Colonic mucosa (tissue), 4 donors: ENCODE measurements around the gene TK1. TPM values are rescaled to one million over a fixed set of nuclear protein-coding genes. Genes with fewer than 3 reads are reported as not detected.
"Not testable (repeated sequence)": the region's sequence is repeated elsewhere in the genome, so short reads cannot be mapped to it uniquely, and the experiment has no call there.

ENCODE experiments used
- DNase-seq: peaks from one replicate; pipeline ENCODE4 v3.0.0-alpha.2; 2020
- H3K27ac ChIP-seq: fragments of 200-600 bp; one replicate; pipeline ENCODE4 v1.8.0; 2021
- H3K27me3 ChIP-seq: fragments of 200-600 bp; one replicate; pipeline ENCODE4 v1.8.0; 2021
- H3K36me3 ChIP-seq: fragments of 200-600 bp; one replicate; pipeline ENCODE4 v1.8.0; 2021
- H3K4me1 ChIP-seq: fragments of 200-600 bp; one replicate; pipeline ENCODE4 v1.8.0; 2021; ENCODE audit warnings: mild to moderate bottlenecking
- H3K4me3 ChIP-seq: fragments of 200-600 bp; one replicate; pipeline ENCODE4 v1.8.0; 2021
- H3K9ac ChIP-seq, 2 donors: one replicate each; pipeline ENCODE4 v1.7.0; 2013; ENCODE audit warnings: control low read depth in 2 of 2, low read depth in 2 of 2, low read length in 2 of 2
- H3K9me3 ChIP-seq: fragments of 200-600 bp; one replicate; pipeline ENCODE4 v1.8.0; 2021
- intact Hi-C: fragments of 100-400 bp; cut with DNase I; formaldehyde crosslinking; loops from one replicate; pipeline ENCODE4 v1.14.1; 2022
- total RNA-seq, 2 donors: library from RNA; stranded (reverse); fragmentation: NEBNext Ultra II Directional in 1 of 2; extraction: Animal tissue kit (Norgen Biotek cat#: 25700) in 1 of 2; gene quantifications; one replicate each; pipeline ENCODE4 v1.2.1, GENCODE V29; 2021
- TF ChIP-seq, protein P1 (sequence below): fragments of 200-600 bp; IDR thresholded peaks from one replicate; pipeline ENCODE4 v1.8.0; 2022; ENCODE audit warnings: antibody characterized with exemption, mild to moderate bottlenecking
- donor health status: healthy.
- donor health status: DM: no; HTN: no; CAD: no.
- donor health status: DM: no; HTN: no; CAD: no.

The TK1 gene
- total RNA-seq, 2 donors from 2014 or later = 37.7 to 135 TPM

DNA sequence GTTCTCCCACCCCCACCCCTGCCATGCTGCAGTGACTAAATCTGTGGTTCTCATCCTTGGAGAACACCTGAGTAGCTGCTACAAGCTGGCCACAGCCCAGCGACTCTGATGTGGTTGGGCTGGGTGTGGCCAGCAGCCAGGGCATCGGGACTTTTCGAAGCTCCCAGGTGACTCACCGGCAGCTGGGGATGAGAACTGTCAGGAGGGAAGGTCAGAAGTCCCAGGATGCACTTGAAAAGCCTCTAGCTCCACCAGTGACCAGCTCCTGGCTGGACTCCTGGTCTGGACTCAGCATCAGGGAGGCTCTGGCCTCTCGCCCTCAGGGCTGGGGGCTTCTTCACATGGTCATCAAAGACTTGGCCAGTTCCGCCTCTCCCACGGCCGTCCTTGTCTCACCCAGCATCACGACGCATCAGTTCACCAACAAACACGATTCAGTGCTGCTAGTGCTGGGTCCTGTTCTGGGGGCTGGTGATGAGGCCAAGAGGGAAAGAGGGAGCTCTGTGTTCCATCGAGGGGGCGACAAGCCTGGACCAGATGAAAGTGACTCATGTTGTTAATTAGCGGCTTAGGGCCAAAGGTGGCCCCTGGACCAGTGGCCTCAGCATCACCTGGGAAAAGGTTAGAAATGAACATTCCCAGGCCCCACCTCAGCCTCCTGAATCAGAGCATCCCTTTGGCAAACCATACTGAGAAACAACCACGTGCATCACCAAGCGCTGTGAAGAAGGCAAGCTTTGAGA lies 44.6 kb downstream of the TK1 start:
- Histone ChIP-seq H3K27ac (peak overlapping the region; percentile 60), H3K27me3 (no peaks in the 10 kb centered on the region), H3K4me3 (no peak overlapping the region), H3K36me3 (no peaks in the 10 kb centered on the region), H3K9me3 (no peaks in the 10 kb centered on the region), H3K4me1 (peaks cover 40% of the 10 kb centered on the region), H3K9ac (no peak overlapping the region)
- TF ChIP-seq, protein P1, sequence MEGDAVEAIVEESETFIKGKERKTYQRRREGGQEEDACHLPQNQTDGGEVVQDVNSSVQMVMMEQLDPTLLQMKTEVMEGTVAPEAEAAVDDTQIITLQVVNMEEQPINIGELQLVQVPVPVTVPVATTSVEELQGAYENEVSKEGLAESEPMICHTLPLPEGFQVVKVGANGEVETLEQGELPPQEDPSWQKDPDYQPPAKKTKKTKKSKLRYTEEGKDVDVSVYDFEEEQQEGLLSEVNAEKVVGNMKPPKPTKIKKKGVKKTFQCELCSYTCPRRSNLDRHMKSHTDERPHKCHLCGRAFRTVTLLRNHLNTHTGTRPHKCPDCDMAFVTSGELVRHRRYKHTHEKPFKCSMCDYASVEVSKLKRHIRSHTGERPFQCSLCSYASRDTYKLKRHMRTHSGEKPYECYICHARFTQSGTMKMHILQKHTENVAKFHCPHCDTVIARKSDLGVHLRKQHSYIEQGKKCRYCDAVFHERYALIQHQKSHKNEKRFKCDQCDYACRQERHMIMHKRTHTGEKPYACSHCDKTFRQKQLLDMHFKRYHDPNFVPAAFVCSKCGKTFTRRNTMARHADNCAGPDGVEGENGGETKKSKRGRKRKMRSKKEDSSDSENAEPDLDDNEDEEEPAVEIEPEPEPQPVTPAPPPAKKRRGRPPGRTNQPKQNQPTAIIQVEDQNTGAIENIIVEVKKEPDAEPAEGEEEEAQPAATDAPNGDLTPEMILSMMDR = no peak
- peak; percentile 86 for DNase-seq
- intact Hi-C loops = no loop called here

DNA sequence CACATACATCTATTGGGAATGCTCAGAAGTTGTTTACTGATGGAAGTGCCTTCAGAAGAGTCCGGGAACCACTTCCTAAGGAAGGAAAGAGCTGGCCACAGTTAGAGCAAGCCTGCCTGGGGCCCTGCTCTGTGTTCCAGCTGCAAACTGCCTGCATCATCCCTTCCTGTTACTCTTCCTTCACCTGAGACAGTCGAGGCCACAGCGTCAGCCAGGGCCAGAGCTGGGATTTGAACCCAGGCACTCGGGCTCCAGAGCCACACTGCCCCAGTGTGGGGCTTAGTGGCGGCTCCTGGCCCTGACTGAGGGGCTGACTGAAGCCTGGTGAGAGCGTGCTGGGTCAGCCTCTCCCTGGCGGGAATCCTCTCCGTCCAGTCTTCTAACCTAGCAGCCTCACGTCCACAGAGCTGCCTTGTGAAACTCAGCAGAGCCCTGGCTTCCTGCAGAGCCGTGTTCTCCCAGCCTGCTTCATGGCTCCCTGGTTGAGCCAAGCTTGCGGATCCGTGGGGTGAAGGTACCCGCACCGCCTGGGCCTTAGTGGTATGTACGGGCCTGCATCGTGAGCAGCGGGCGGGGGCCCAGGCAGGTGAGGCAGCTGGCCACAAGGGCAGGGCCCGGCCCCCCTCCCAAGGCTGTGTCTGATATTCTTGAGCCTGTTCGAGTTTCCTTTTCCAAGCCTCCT lies 45.3 kb downstream of the TK1 start:
- H3K9ac ChIP-seq = peak overlapping the region in 1 of 2 donors; percentile 34
- H3K36me3 ChIP-seq = no peaks in the 10 kb centered on the region
- peak overlapping the region; percentile 60 for H3K27ac ChIP-seq
- H3K9me3 ChIP-seq = no peaks in the 10 kb centered on the region
- no peak overlapping the region for H3K4me3 ChIP-seq
- TF ChIP-seq, protein P1 = no peak
- intact Hi-C loops = no loop called here
- H3K4me1 ChIP-seq = peaks cover 43% of the 10 kb centered on the region
- no peak for DNase-seq
- no peaks in the 10 kb centered on the region for H3K27me3 ChIP-seq

DNA sequence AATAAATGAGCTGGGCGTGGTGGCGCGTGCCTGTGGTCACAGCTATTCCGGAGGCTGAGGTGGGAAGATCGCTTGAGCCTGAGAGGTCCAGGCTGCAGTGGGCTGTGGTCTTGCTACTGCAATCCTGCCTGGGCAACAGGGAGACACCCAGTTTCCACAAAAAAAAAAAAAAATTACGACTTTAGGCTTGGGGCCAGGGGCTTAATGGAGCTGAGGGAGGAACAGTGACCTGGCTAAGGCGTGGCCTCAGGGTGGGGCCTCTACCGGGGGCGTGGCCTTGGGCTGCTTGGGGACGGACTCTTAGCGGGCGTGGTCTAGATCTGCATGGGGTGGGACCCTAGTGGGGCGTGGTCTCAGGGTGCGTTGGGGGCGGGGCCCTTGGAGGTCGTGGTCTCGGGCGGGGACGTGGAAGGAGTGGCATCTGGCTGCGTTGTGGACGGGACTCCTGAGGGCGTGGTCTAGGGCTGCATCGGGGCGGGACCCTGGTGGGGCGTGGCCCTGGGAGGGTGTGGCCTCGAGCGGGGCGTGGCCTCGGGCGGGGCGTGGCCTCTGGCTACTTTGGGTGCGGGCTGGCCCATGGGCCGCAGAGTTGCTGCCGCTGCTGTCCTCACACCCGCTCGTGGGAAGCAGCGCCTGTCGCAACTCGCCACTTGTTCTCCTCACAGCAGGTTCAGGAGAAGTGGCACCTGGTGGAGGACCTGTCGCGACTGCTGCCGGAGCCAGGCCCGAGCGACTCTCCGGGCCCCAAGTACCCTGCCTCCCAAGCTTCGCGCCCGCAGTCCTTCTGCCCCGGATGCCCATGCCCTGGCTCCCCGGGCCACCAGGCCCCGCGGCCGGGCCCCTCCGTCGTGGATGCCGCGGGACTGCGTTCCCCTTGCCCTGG lies 46.4 kb downstream of the TK1 start:
- peak overlapping the region; percentile 26 to 65 for H3K9ac ChIP-seq
- intact Hi-C loops = no loop called here
- TF ChIP-seq, protein P1 = no peak
- DNase-seq = peak; percentile 99
- peaks cover 42% of the 10 kb centered on the region for H3K4me1 ChIP-seq
- peak overlapping the region; percentile 20 for H3K4me3 ChIP-seq
- no peaks in the 10 kb centered on the region for H3K36me3 ChIP-seq
- H3K9me3 ChIP-seq = no peaks in the 10 kb centered on the region
- H3K27me3 ChIP-seq = no peaks in the 10 kb centered on the region
- peak overlapping the region; percentile 57 for H3K27ac ChIP-seq

DNA sequence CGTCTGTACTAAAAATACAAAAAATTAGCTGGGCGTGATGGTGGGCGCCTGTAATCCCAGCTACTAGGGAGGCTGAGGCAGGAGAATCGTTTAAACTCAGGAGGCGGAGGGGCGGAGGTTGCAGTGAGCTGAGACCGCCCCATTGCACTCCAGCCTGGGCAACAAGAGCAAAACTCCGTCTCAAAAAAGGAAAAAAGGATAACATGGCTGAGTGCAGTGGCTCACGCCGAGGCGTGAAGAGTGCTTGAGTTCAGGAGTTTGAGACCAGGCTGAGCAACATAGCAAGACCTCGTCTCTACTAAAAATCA lies 47.0 kb downstream of the TK1 start:
- intact Hi-C loops, H3K27me3 ChIP-seq, H3K4me3 ChIP-seq, DNase-seq, H3K36me3 ChIP-seq, H3K9me3 ChIP-seq: not testable (repeated sequence)
- Histone ChIP-seq H3K27ac (peak overlapping the region; percentile 57), H3K4me1 (peaks cover 36% of the 10 kb centered on the region), H3K9ac (peak overlapping the region in 1 of 2 donors; percentile 26)

DNA sequence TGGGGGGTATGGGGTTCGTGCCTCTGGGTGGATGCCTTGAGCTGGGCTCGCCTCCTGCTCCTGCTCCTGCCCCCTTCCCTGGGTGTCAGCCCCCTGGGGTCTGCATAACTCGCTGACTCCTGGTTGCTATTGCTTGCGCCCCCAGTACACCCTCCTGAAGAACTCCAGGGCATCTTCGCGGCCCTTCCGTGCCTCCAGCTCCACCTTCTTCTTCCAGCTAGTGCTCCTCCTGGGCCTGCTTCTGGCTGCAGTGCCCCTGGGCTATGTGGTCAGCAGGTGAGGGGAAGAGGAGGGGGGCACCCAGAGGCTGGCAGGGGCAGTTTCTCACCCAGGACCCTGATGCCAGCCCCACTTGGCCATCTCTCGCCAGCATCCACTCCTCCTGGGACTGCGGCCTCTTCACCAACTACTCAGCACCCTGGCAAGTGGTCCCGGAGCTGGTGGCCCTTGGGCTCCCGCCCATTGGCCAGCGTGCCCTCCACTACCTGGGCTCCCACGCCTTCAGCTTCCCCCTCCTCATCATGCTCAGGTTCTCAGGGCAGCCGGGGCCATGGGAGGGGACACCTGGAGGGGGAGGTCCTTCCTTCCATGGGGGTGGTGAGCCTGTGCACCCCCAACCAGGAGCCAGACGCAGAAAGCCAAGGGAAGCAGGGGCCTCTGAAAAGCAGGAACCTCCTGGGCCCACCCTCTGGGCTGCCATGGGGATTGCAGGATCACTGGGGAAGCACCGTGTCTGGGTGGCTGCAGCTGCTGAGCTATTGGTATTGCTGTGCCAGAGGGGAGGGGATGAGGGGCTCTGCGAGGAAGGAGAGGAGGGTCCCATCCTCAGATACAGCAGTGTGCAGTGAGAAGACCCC lies 48.4 kb downstream of the TK1 start:
- intact Hi-C loops = no loop called here
- Histone ChIP-seq H3K27ac (peak overlapping the region; percentile 3), H3K9me3 (no peaks in the 10 kb centered on the region), H3K4me3 (no peak overlapping the region), H3K9ac (peak overlapping the region in 1 of 2 donors; percentile 46), H3K27me3 (no peaks in the 10 kb centered on the region), H3K36me3 (no peaks in the 10 kb centered on the region), H3K4me1 (peaks cover 23% of the 10 kb centered on the region)
- DNase-seq = no peak
- TF ChIP-seq, protein P1 = no peak
